KOPT-K1 (cell line): ENCODE data around the gene SLIT1.

Experiments
- H3K27ac ChIP-seq: fragments of 200-600 bp; sonication (generic); 2 replicates; pipeline ENCODE4 v1.5.1; 2016; ENCODE audit warnings: antibody characterized with exemption, mild to moderate bottlenecking, low read depth, low read length; ENCODE audit not compliant: poor library complexity, severe bottlenecking
- H3K36me3 ChIP-seq: fragments of 200-600 bp; sonication (generic); 2 replicates; pipeline ENCODE4 v1.5.1; 2017; ENCODE audit warnings: antibody characterized with exemption, mild to moderate bottlenecking, low read length, moderate library complexity; ENCODE audit not compliant: insufficient read depth
- H3K9me3 ChIP-seq: fragments of 200-600 bp; sonication (generic); 2 replicates; pipeline ENCODE4 v1.5.1; 2017; ENCODE audit warnings: antibody characterized with exemption, low read length, mild to moderate bottlenecking; ENCODE audit not compliant: insufficient read depth, poor library complexity, severe bottlenecking

The SLIT1 gene

DNA sequence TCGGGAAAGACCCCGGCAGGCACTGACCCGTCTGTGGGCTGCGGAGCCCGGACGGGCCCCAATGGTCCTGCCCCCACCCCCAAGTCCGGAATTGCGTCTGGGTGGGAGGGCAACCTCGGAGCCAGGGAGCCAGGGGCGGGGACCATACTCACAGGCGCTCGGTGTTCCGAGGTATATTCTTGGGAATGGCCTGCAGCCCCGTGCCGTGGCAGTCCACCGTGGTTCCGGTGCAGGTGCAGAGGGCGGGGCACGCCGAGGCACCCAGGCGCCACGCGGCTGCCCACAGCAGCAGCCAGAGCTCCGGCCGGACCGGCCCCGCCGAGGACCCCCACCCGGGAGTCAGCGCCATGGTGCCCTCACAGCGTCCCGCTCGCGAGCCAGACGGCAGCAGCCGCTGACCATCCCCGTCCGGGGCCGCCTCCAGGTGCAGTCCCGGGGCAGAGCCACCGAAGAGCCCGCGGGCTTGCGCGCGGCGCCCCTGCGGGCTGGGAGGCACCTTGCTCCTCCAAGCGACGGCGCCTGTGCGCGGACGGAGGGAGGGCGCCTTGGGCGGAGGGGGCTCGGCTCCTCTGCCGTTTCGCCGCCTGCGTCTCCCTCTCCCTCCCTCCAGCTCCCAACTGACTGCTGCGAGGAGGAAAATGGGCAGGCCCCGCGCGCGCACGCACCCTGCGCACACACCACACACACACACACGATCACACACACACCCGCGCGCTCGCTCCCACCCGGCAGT, at the start of gene SLIT1:
Gene SLIT1, minus strand, starts transcription at position 634 of the 733 bp plus-strand sequence. Its CDS starts 285 bp downstream, at position 349.
- peaks cover 22% of the 10 kb centered on the region for H3K36me3 ChIP-seq
- no peaks in the 10 kb centered on the region for H3K9me3 ChIP-seq
- H3K27ac ChIP-seq, result peak within 1 kb of the TSS; percentile 82

DNA sequence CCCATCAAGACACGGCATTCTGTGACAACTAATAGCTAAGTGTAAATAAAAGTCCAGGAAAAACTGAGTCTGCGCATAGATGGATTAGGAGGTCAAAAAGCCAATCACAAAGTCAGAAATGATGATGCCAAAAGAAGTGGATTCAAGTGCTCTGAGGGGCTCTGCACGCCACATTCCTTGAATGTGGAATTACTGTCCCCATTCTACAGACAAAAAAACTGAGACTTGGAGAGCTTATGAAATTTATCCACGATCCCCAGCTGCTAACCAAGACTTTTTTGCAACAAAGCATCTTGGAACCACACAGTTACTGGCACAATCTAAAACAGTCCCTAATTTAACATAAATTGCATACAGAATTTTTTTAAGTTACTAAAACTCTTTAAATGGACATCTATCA, 49.6 kb upstream of the SLIT1 start:
- H3K27ac ChIP-seq, result no peak overlapping the region
- H3K36me3 ChIP-seq, result peaks cover 88% of the 10 kb centered on the region

DNA sequence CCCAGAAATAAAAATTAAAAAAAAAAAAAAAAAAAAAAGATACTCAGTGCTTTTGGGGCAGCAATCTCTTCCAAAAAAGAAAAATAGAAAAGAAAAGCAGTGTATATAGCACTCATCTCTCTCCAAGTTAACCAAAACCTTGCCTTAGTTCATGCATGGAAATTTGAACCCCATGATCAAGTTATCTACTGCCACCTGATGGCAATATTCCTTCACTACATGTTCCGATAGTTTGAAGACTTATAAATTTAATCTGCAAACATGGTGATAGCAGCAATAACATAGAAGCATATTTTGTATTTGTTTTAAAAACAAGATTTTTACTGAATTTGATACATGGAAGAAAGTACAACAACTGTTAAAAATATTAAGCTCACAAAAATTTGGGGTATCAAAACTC, 48.6 kb upstream of the SLIT1 start:
- Histone ChIP-seq H3K27ac (no peak overlapping the region), H3K36me3 (peaks cover 88% of the 10 kb centered on the region), H3K9me3 (no peaks in the 10 kb centered on the region)

More for the DNA sequence above, 49.6 kb upstream of the SLIT1 start:
- no peaks in the 10 kb centered on the region for H3K9me3 ChIP-seq

DNA sequence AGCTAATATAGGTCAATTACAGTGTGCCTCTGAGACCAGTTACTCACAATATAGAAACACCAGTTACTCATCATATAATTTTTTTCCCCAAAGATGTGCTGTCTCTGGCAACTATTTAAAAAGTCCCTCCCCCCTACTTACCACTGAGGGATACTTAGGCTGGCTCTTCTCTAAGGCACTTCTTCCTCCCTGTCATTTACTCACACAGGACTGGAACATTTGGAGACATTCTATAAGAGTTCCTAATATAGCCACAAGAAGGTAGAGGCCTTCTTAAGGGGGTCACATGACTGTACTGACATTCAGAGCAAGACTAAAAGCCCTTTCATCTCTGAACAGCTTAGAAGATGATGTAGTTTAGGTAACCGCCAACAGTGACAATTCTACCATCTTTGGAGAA, 44.4 kb upstream of the SLIT1 start:
- Histone ChIP-seq H3K27ac (no peak overlapping the region), H3K9me3 (no peaks in the 10 kb centered on the region), H3K36me3 (peaks cover 90% of the 10 kb centered on the region)

DNA sequence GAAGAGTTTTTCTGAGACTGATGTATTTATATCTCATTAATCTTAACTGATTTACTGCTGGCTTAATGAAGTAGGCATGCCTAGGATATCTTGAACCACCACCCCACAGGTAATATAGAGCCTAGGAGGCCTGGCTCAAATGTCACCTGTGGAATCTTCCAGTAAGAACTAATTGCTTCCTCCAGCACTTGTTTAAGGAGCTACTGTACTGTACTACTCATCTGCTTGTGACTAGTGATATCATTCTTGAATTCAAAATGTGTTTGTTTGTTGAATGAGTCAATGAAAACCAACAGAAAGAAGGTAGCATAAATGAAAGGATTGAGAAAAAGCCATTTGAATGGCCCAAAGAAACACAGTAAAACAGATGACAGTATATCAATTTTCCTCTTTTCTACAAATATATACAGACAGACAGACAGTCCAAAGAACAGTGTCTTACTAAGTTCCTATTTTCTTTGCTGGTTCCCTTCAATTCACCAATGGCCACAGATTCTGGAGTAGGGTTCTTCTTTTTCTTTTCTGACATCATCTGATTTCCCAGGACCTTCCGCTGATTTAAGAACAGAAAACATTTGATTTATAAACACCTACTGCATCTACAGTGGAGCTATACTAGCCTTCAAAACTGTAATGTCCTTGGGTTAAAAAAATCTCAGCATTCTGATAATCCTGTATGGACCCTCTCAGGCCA, 43.7 kb upstream of the SLIT1 start:
- peaks cover 91% of the 10 kb centered on the region for H3K36me3 ChIP-seq
- no peak overlapping the region for H3K27ac ChIP-seq
- H3K9me3 ChIP-seq, result no peaks in the 10 kb centered on the region

DNA sequence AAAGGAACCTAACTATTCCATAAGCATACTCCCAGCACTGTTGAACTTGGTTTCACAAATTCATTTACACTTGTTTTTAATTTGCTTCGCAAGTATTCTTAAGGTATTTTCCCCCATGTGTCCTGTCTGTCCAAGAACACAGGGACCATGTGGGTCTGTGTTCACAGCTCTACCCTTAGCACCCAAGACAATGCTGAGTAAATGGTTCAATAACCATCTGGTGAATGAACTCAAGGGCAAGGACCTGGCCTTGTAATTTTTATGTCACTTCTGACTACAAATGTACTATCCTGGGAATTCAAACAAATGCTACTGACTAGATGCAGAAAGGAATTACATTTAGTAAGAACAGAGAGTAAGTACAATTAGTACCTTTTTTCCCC, 43.0 kb upstream of the SLIT1 start:
- peaks cover 93% of the 10 kb centered on the region for H3K36me3 ChIP-seq
- H3K27ac ChIP-seq, result no peak overlapping the region
- no peaks in the 10 kb centered on the region for H3K9me3 ChIP-seq

DNA sequence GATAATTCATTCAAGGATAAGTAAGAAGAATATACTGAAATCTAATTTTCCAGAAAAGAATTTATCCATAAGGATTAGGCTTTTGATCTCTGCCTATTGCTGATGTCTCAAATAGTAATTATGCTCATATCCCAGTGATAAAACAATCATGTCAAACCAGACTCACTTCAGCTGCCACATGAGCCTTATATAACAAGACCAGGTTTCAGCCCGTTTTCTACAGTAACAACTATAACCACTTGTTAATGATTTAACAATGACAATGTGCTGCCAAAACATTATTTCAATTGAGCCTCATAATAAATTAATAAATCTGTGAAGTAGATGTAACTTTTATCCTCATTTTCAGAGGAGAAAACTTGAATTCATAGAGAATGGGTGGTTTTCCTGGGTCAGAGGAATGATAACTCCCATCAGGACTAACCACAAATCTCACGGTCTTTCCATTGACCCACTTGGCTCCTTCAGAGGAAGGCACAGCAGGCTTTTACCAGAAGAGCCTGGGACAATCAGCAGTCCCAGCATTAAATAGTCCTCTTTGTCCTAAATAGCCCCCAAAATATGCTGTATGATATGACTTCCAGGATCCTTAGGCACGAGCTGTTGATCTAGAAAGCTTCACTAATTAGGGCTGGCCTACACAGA, 42.5 kb upstream of the SLIT1 start:
- Histone ChIP-seq H3K36me3 (peaks cover 94% of the 10 kb centered on the region), H3K27ac (no peak overlapping the region), H3K9me3 (no peaks in the 10 kb centered on the region)

DNA sequence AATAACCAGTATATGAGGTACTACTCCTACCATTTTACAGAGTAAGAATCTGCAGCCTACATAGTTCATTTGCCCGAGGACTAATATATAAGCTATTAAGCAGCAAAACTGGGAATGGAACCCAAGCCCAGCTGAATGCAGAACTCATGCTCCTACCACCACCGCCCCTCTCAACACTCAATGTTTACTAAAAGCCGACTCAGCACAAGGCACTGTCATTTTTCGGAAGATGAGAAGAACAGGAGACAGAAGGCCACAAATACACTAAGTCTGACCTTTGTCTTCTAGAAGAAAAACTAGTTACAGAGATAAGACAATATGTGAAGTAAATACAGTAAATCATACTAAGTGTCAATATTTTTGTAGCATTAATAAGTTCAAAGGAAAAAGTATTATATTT, 40.6 kb upstream of the SLIT1 start:
- H3K9me3 ChIP-seq, result no peaks in the 10 kb centered on the region
- no peak overlapping the region for H3K27ac ChIP-seq
- peaks cover 91% of the 10 kb centered on the region for H3K36me3 ChIP-seq

DNA sequence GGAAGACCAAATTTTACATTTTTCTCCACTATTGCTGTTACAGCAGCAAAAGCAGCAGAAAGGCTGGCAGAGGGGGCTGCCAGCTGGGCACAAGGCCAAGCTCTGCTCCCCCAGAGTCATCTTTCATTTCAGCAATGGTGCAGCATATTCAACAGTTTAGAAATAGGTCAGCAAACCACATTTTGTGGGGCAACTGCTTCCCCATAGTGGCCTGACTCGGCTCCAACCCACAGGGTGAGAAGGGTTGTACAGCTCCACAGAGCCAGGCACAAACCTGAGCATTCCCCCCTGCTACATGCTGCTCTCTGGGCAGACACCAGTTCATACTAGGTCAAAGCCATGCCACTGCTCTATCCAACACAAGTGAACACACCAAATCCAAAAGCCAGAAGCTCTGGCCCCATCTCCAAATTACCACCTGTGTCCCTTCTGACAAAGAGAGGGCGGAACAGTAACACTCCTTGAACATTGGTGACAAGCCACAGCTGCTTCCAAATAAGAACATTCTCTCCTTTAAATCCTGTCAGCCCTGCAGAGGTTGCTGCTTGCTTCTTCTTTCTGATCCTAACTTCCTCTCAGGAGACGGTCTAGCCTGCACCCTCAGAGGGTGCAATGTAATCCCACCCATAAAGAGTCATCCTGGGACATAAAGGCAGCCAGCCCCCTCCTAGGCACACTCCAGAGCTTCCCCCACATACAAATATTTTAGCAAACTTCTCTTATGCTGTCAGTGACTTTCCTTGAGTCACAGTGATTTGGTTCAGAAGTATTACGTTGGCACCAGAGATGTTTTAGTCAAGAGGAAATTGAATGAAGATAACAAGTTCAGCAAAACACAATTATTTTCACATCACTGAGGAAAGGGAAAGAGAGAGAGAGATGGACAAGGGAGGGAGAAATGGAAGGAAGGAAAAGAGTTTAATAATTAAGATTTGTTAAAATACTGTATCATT, 39.0 kb upstream of the SLIT1 start:
- H3K36me3 ChIP-seq, result peaks cover 96% of the 10 kb centered on the region
- no peaks in the 10 kb centered on the region for H3K9me3 ChIP-seq
- no peak overlapping the region for H3K27ac ChIP-seq

DNA sequence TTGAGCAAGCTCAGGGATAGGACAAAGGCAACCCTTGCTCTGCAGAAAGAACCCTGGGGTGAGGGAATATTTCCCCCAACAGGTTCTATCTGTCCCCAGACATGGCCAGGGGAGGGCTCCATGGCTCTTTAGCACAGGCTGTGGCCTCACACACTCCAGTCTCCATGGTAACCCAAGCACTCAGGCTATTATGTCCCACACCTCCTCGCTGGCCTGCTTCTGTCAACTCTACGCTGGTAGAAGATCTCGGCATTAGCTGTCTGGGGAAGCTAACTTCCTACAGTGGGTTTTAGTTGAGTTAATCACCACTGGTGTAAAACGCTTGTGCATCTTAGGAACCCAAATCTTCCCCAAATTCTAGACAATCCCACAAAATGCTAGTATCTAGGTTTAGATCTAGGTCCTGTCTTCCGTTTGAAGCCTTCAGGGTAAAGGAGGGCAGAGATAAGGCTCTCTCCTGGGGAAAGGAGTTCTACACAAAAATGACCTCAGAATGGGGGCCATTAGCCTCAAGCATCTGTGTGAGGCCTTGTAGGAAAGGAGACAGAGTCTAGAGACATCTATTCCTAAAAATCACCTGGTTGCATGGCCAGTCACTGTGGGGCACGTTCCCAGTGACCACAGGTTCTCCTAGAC, 36.7 kb upstream of the SLIT1 start:
- H3K27ac ChIP-seq, result no peak overlapping the region
- H3K36me3 ChIP-seq, result peaks cover 78% of the 10 kb centered on the region
- no peaks in the 10 kb centered on the region for H3K9me3 ChIP-seq

DNA sequence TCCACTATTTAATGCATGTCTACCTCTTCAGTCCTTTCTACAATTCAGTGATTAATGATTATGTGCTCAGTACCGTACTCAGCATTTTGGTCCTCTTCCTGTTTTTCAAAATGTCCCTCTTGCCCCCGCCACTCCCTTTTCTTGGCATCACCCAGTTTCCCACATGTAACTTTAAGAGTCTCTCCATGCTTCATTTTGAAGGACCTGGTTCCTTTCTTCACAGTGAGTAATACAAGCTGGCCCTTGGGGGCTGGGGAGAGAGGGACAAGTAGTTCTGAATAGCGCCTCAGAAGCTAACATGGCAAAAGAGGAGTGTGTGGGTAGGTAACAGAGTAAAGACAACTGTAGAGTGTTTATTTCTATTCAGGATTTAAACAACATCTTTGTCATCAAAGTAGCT, 34.6 kb upstream of the SLIT1 start:
- peaks cover 58% of the 10 kb centered on the region for H3K36me3 ChIP-seq
- no peak overlapping the region for H3K27ac ChIP-seq
- H3K9me3 ChIP-seq, result no peaks in the 10 kb centered on the region

DNA sequence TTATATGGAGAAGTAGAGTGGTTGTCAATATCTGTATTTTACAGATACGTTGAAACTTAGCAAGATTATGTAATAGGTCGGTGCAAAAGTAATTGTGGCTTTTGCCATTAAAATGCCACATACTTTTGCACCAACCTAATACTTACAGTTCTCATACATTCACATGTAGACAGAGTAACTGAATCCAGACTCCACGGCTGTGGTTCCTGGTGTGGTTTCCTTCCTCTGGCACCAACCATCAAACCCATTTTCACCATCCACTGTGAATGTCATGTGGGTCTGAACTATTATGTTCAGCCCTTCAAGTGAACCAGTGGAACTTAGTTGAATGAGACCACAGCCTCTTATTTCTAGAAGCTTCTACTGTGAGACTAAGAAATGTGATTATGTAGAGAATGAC, 31.5 kb upstream of the SLIT1 start:
- Histone ChIP-seq H3K9me3 (no peaks in the 10 kb centered on the region), H3K27ac (peak overlapping the region; percentile 36), H3K36me3 (peaks cover 28% of the 10 kb centered on the region)

DNA sequence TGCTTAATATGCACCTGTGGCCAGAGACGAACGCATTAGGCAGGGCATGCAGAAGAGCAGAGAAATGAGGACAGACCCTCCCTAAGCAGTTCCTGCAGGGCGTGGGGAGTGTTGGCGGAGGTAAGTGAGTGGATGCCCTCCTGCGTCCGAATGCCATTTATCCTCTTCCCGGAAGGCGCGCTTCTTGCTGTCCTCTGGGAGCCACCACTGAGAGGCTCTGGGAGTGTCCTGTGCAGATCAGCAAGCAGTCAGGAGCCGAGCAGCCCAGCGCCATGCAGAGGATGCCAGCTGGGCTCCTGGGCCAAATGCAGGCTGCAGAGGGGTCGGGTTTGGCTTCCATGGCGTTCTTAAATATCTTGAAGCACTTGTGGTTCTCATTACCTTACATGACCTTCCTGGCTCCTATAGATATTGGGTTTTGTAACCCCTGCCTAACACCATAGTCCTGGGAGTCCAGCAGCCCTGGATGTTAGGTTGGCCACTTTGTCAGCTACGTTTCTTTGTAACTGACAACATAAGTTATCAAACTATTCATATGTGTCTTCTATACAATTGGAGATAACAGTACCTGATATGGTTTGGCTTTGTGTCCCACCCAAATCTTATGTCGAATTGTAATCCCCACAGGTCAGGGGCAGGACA, 30.0 kb upstream of the SLIT1 start:
- Histone ChIP-seq H3K9me3 (no peaks in the 10 kb centered on the region), H3K36me3 (peaks cover 16% of the 10 kb centered on the region; the same call in 1 of the 2 replicates)

DNA sequence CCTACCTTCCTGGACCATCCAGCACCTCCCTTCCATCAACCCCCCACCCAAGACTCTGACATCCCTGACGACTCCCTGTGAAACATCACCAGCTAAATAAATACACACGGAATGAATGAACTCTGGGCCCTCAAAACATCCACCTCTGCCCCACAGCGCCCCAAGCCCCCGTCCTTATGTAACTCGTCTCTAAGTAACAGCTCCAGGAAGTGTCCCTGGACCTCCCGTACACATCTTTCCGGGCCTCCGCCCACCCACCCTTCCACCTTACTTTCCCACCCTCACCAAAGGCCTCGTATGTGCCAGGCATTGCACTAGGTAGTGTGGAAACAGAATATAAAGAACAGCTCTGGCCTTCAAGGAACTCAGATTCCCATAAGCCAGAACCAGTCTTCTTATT, 27.7 kb upstream of the SLIT1 start:
- Histone ChIP-seq H3K27ac (no peak overlapping the region), H3K9me3 (no peaks in the 10 kb centered on the region), H3K36me3 (no peaks in the 10 kb centered on the region)

More for the DNA sequence above, 30.0 kb upstream of the SLIT1 start:
- H3K27ac ChIP-seq, result no peak overlapping the region
